HUDEP-2 (cell line): Measurements from ENCODE around the gene TMEM132A.

Source experiments
- DNase-seq, 76 experiments: peaks; one replicate each; lab custom pipeline; 2025; ENCODE audit not compliant: unreplicated experiment in 76 of 76; lab: John Stamatoyannopoulos, UW

TMEM132A gene

GRCh38 chr11:60919320-60919719 lies 4.9 kb upstream of the TMEM132A start:
- DNase-seq, result no peak

GRCh38 chr11:60919956-60920355 lies 4.3 kb upstream of the TMEM132A start:
- DNase-seq, result no peak

GRCh38 chr11:60921259-60921658 lies 3.0 kb upstream of the TMEM132A start:
- DNase-seq, result no peak

GRCh38 chr11:60921777-60922335 lies 2.4 kb upstream of the TMEM132A start:
- no peak for DNase-seq

- no peak for DNase-seq
These were observed 1.4 kb upstream of the TMEM132A start for GRCh38 chr11:60922906-60923305.

GRCh38 chr11:60923326-60923725 lies 934 bp upstream of the TMEM132A start:
- DNase-seq, result no peak

- DNase-seq, result no peak
These were observed 505 bp upstream of the TMEM132A start for GRCh38 chr11:60923800-60924109.

- DNase-seq, result no peak
These were observed 920 bp downstream of the TMEM132A start for GRCh38 chr11:60924906-60925853.

- no peak for DNase-seq
These were observed 1.6 kb downstream of the TMEM132A start for GRCh38 chr11:60925868-60926267.

GRCh38 chr11:60926500-60926899 lies 2.2 kb downstream of the TMEM132A start:
- DNase-seq, result no peak

GRCh38 chr11:60927061-60927592 lies 2.9 kb downstream of the TMEM132A start:
- DNase-seq, result no peak

- DNase-seq, result no peak
These were observed 3.3 kb downstream of the TMEM132A start for GRCh38 chr11:60927600-60927999.

GRCh38 chr11:60928563-60929001 lies 4.3 kb downstream of the TMEM132A start:
- no peak for DNase-seq

GRCh38 chr11:60929764-60930163 lies 5.5 kb downstream of the TMEM132A start:
- no peak for DNase-seq

- DNase-seq, result no peak
These were observed 6.1 kb downstream of the TMEM132A start for GRCh38 chr11:60930394-60930793.

GRCh38 chr11:60931917-60932316 lies 7.7 kb downstream of the TMEM132A start:
- DNase-seq, result no peak

GRCh38 chr11:60932605-60933356 lies 8.5 kb downstream of the TMEM132A start:
- no peak for DNase-seq

GRCh38 chr11:60933416-60934123 lies 9.3 kb downstream of the TMEM132A start:
- DNase-seq, result no peak

GRCh38 chr11:60934124-60934789 lies 10.0 kb downstream of the TMEM132A start:
- no peak for DNase-seq
